Medulla oblongata (tissue), 1 donor: ENCODE measurements around the gene NFATC2.

Source experiments
- DNase-seq: peaks from one replicate; pipeline ENCODE4 v3.0.0-alpha.2; 2015; ENCODE audit errors: extremely low spot score

NFATC2 gene

DNA sequence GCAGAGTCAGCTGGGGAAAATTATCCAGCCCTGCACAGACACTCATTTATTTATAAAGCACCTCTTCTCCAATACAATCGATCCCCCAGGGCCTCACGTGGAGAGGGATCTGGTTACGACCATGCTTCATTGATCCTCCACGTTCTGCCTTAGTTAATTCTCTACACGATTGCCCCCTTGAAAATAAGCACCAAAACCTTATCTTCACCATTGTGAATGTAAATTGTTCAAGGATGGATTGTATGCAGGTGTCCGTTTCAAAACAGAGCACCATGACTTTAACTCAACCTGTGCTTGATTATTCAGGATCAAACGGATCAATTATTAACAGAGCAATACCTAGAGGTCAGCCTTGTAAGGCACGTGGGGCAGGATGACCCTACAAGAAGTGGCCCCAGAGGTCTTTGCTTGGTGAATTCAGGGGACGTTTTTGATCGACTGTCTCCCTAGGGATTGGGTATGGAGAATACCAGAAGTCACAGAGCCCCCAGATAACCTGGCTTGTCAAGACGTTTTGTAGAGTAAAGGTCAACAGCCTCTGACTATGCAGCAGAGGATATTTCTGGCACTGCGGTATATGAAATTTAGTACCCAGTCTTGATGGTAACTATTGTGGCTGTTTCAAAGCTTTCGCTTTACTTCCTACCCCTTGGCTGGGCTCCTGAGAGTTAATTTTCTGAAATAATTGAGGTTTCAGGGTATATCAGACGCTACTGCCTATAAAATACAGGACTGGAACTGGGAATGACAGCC lies 112.1 kb downstream of the NFATC2 start:
- no peak for DNase-seq

- no peak for DNase-seq
These were observed 112.8 kb downstream of the NFATC2 start for GRCh38 chr20:51429696-51430095.

DNA sequence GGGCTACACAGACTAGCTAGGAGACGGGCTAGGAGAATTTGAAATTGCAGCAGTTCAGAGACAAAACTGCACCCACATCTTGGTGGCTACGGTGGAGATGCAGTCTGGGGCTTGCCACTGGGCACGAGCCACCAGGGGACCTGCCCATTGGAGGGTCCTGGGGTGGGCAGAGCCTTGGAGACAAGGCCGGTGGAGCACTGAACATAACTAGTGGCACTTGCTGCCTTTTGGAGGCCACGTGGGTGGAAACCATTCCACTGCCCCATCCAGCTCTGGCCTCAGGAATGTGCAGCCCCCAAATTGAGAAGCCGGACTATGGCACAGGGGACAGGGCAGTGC lies 113.4 kb downstream of the NFATC2 start:
- no peak for DNase-seq

DNA sequence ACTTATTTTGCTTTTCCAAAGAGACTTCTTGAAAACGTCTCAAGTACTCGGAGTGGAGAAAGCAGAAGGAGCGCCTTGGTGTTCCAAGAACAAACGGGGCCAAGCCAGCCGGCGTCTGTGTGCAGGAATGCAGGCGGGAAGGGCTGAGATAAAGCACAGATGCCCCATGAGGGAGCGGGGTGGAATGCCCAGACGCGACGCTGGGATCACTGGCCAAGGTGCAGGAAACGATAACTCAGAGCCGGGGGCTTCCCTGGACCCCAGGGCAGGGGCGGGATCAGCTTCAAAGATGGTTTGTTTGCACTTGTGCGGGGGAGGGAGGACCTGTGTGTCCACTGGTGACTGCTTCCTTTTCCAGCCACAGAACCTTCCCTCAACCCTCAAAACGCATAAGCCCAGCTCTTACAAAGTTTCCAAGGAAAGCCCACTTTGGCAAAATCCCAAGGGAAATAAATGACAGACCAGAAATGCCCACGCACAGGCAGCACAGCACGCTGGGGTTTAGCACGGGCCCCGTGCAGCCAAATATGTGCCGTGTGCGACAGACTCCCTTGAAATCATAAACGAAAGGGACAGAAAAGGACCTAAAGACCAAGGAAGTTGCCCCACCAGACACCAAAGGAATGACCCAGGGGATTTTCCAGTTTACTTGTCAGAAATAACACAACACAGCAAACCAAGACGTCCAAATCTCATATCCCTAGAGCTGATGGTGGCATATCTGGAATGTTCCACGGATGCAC lies 113.9 kb downstream of the NFATC2 start:
- no peak for DNase-seq

DNA sequence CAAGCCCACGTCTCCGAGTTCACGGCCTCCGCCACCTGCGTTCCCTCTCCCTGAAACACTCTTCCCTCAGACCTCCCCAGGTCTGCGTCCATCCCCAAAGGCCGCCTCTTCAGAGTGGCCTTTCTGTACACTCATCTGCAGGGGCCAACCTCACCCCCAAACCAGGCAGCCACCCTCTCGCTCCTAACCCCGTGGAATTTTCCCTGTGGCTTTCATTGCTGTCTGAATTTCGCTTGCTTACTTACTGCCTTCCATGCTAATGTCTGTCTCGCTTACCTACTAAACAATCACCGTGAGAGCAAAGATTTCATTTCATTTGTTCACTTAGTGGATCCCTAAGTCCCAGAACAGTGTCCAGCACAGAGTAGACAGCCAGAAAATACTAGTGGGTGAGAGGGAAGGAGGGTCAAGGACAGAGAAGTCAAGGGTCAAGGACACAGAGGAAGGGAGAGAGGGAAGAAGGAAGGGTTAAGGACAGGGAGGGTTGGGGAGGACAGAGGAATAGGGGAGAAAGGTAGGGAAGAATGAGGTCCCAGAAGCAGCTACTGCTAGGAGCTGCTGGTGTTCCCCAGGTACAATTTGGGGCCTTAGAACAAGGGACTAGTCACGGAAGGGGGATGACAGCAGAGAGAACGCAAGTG lies 114.7 kb downstream of the NFATC2 start:
- no peak for DNase-seq

DNA sequence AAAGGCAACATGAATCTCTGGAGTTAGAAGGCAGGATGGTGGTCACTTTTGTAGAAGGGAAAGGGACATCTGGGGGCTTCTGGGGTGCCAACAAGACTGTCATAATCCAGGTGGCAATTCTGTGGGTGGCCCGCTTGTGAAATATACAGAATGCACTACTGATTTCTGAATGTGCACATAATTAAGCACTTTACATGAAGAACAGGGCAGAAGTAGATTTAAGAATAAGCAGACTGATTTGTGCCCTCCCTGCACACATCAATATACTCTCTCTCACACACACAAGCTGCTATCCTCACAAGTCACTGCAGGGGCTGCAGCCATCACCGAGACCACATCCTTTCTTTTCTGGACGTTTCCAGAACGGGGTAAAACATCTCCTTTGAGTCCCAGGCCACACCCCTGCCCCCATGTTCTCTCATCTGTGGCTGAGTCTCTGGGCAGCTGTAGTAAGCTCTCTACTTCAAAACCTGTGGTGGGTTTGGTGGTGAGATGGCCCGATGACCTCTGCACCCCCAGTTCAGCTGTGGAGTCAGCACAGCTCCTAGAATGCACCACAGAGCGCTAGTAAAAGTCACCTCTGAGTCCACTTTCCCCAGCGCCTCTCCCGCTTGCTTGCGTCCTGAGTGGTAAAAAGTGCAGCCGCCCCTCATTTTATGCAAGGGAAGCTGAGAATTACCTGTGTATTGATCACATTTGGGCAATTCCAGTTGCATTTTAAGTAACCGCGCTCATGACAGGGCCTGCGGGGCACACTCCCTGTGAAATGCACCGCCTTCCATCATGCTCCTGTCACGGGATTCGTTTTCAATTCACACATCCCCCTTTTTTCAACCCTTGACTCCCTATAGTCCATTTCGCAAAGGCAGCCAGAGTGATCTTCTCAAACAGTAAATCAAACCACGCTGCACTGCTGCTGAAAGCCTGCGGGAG lies 115.5 kb downstream of the NFATC2 start:
- no peak for DNase-seq

DNA sequence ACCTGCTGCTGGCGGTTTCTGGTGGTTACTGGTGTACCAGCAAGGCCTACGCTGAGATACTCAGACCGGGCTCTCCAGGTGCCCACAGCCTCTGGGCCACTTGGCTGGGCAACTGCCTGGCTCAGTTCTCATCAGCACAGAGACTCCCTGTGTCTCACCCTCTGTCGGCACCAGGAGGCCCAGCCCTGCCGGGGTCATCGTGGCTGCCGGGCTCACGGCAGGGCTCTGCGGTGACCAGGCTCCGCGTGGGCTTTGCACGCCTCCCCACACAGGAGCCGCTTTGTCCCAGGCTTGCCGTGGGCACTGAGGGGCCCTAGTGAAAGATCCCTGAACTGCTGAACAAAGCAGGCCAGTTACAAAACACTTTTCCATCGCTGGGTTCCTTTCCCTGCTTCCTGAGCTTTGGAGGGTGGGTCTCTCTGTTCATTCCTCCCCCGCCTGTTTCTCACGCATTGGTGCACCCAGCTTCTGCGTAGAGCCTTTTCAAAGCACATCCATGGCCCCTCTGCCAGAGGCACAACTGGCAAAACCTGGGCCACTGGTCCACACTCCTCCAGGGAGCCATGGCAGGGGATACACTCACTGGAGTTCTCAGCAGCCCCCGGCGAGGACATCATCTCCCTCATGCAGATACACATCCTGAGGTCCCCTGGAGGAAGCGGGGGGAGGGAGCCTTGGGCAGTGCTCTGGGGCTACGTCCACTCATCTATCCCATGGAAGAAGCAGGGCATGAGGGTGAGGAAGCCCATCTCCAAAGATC lies 117.0 kb downstream of the NFATC2 start:
- DNase-seq = no peak

- no peak for DNase-seq
These were observed 118.0 kb downstream of the NFATC2 start for GRCh38 chr20:51424270-51425117.

DNA sequence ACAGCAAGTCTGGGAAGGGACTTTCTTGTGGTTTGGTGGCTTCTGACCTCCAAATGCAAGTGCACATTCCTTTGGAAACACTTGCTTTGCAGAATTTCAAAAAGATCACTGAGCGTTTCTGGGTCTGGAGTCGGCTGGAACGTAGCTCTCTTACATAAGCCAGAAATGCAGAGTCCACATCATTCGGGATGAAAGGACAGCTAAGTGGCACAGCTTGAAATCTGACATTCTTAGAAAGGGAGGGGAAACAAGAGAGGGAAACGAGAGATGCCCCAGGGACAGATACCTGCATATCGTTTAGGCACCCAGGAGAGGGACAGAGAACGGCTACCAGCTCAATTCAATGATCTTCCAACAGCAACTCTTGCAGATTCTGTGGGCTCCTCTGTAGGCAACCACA lies 118.7 kb downstream of the NFATC2 start:
- no peak for DNase-seq

- DNase-seq = no peak
These were observed 119.2 kb downstream of the NFATC2 start for GRCh38 chr20:51423290-51423667.

GRCh38 chr20:51422514-51423289 lies 119.8 kb downstream of the NFATC2 start:
- DNase-seq = no peak

DNA sequence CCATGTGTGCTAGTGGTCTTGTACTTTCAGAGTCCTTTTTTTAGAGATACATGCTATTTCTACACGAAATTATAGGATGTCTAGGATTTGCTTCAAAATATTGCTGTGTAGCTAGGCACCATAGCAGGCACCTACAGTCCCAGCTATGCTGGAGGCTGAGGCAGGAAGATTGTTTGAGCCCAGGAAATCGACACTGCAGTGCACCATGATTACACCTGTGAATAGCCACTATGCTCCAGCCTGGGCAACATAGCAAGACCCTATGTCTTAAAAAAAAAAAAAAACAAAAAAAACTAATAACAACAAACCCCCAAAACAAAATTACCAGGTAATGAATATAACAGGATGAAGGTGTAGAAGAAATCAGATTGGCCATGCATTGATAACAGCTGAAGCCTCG lies 121.7 kb downstream of the NFATC2 start:
- DNase-seq = no peak

GRCh38 chr20:51420111-51420510 lies 122.4 kb downstream of the NFATC2 start:
- DNase-seq = no peak

DNA sequence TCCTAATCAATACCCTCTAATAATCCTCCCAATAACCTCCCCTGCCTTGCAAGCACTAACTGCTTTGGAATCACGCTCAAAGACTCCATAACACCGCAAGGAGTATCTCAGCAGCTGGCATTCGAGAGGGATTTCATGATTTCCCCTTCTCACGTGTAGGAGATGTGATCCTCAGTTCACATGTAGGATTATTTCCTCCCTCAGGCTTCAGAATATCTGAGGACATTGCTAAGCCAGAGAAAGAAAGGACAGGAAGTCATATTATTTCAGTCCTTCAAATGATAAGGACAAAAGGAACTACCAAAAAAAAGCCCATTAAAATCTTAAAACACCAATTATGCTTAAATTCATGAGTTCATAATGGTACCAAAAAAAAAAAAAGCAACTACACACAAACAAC lies 122.9 kb downstream of the NFATC2 start:
- no peak for DNase-seq

DNA sequence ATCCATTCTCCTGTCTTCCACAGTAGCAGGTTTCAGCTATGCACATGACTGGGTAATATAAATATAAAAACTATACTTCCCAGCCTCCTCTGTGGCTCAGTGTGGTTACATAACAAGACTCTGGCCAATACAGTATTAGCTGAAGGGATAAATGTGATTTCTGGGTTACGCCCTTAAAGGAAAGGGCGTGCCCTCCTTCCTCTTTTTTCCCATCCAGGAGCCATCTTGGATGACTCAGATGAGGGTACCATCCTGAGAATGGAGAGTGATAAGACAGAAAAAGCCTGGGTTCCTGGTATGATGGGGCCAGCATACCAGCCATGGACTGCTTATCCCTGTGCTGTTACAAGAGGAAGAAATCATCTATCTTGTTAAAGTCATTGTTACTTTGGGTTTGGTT lies 123.3 kb downstream of the NFATC2 start:
- no peak for DNase-seq

DNA sequence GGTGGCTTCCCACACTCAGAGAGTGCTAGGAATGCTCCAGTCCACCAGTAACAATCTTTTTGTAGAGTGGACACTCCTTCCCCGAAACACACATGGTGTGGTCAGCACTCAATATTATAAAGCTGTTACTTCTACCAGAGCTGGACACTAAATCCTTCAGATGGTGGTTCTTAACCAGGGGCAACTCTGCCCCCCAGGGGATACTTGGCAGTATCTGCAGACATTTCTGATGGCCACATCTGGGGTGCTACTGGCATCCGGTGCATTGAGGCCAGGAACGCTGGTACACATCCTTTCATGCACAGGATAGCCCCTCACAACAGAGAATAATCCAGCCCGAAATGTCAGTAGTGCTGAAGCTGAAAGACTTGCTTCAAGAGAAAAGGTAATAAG lies 124.4 kb downstream of the NFATC2 start:
- DNase-seq = peak; percentile 13

DNA sequence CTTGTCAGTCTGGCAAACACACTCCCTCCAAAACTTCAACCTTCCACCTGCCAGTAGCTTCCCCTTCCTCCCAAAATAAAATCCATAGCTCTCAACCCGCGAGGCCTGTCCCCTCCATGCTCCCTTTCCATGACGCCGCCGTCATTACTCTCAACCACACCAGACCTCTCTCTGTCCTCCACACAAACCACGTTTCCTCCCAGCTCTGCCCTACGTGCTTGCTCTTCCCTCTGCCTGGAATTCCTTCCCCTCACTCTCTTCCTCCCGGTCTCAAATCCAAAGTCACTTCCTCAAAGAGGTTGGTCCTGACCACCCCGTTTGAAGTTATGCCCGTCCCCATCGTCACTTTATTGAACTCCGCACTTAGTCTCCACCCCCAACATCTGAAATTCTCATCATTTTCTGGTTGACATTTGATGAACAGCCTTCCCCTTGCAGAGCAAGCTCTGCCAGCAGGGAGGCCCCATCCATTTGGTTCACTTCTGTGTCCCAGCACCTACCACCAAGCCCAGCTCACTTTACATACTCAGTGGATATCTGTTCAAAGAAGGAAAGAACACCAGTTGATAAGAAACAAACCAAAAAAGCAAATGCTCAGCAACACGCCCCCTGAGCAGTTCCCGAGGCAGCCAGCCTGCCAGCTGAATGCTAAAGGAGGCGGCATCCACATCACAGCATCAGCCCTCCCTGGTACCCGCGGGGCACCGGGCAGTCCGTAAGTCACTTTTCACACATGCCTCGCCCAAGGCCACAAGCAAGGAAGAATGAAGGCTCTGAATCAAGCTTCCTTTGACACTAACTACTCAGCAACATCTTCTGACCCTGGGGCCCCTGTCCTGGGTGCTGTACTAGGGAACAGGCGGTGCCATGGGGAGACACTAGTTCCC lies 125.0 kb downstream of the NFATC2 start:
- no peak for DNase-seq

GRCh38 chr20:51416532-51417249 lies 125.8 kb downstream of the NFATC2 start:
- DNase-seq = no peak
